Measurements from ENCODE around the gene PAK4.

DNA sequence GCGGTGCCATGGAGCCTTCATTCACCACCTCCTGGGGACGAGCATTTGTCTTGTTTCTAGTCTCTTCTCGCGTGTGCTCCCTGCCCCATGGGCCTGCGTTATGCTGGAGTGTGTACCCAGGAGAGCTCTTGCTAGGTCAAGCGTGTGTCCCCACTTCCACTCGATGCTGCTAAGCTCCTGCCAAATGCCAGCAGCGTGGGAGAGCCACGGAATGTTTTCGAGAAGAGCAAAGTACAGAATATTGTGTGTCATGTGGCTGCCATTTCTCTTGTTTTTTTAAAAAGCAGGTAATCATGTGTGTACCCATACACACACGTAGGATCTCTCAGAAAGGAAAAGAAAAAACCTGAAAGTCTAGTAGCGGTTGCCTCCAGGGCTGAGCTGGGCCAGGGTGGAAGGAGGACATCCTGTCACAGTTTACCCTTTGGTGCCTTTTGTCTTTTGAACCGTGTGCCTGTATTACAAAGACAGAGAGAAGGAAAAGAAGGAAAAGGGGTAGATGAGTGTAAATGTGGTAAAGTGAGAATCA lies 28.6 kb downstream of the PAK4 start:
- TF ChIP-seq ZNF121 (CRISPR knock-in tag; IDR thresholded peaks at IDR 0.05) (no peak), SP1 (CRISPR knock-in tag; conservative IDR thresholded peaks at IDR 0.05) (no peak), ATF2 (CRISPR knock-in tag; IDR thresholded peaks at IDR 0.05; ENCODE audit: borderline replicate concordance, low read depth) (no peak)
- TF ChIP-seq, protein P1, sequence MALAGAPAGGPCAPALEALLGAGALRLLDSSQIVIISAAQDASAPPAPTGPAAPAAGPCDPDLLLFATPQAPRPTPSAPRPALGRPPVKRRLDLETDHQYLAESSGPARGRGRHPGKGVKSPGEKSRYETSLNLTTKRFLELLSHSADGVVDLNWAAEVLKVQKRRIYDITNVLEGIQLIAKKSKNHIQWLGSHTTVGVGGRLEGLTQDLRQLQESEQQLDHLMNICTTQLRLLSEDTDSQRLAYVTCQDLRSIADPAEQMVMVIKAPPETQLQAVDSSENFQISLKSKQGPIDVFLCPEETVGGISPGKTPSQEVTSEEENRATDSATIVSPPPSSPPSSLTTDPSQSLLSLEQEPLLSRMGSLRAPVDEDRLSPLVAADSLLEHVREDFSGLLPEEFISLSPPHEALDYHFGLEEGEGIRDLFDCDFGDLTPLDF (CRISPR knock-in tag; IDR thresholded peaks at IDR 0.05), result no peak
- TF ChIP-seq, protein P2, sequence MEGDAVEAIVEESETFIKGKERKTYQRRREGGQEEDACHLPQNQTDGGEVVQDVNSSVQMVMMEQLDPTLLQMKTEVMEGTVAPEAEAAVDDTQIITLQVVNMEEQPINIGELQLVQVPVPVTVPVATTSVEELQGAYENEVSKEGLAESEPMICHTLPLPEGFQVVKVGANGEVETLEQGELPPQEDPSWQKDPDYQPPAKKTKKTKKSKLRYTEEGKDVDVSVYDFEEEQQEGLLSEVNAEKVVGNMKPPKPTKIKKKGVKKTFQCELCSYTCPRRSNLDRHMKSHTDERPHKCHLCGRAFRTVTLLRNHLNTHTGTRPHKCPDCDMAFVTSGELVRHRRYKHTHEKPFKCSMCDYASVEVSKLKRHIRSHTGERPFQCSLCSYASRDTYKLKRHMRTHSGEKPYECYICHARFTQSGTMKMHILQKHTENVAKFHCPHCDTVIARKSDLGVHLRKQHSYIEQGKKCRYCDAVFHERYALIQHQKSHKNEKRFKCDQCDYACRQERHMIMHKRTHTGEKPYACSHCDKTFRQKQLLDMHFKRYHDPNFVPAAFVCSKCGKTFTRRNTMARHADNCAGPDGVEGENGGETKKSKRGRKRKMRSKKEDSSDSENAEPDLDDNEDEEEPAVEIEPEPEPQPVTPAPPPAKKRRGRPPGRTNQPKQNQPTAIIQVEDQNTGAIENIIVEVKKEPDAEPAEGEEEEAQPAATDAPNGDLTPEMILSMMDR (IDR thresholded peaks at IDR 0.05), result no peak
